ENCODE results near the gene ST8SIA6.
"Not testable (repeated sequence)": the region's sequence is repeated elsewhere in the genome, so short reads cannot be mapped to it uniquely, and the experiment has no call there.

ST8SIA6 gene

DNA sequence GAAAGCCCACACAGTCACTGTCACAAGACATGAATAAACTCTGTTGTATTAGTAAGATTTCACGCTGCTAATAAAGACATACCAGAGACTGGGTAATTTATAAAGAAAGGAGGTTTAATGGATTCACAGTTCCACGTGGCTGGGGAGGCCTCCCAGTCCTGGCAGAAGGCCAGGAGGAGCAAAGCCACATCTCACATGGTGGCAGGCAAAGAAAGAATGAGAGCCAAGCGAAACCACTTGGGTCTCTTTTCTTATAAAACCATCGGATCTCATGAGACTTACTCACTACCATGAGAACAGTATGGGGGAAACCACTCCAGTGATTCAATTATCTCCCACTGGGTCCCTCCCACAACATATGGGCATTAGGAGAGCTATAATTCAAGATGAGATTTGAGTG, 110.2 kb downstream of the ST8SIA6 start:
- TF ChIP-seq, protein P1, sequence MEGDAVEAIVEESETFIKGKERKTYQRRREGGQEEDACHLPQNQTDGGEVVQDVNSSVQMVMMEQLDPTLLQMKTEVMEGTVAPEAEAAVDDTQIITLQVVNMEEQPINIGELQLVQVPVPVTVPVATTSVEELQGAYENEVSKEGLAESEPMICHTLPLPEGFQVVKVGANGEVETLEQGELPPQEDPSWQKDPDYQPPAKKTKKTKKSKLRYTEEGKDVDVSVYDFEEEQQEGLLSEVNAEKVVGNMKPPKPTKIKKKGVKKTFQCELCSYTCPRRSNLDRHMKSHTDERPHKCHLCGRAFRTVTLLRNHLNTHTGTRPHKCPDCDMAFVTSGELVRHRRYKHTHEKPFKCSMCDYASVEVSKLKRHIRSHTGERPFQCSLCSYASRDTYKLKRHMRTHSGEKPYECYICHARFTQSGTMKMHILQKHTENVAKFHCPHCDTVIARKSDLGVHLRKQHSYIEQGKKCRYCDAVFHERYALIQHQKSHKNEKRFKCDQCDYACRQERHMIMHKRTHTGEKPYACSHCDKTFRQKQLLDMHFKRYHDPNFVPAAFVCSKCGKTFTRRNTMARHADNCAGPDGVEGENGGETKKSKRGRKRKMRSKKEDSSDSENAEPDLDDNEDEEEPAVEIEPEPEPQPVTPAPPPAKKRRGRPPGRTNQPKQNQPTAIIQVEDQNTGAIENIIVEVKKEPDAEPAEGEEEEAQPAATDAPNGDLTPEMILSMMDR (IDR thresholded peaks at IDR 0.05; ENCODE audit: low read depth, low read length, missing control alignments), result no peak
- no peak overlapping the region for H3K4me3 ChIP-seq (replicated peaks; ENCODE audit: low read depth, low read length)
- DNase-seq (ENCODE audit: extremely low read depth, low read depth), result no peak

- H3K4me3 ChIP-seq (replicated peaks; ENCODE audit: low read depth, low read length), result no peak overlapping the region
- DNase-seq (ENCODE audit: extremely low read depth, low read depth), result no peak
- TF ChIP-seq, protein P1 (IDR thresholded peaks at IDR 0.05; ENCODE audit: low read depth, low read length, missing control alignments), result no peak
Observed at GRCh38 chr10:17343118-17343517, 111.3 kb downstream of the ST8SIA6 start.

GRCh38 chr10:17340144-17340829, 114.1 kb downstream of the ST8SIA6 start:
- DNase-seq (ENCODE audit: extremely low read depth, low read depth), result no peak
- no peak overlapping the region for H3K4me3 ChIP-seq (replicated peaks; ENCODE audit: low read depth, low read length)
- TF ChIP-seq, protein P1 (IDR thresholded peaks at IDR 0.05; ENCODE audit: low read depth, low read length, missing control alignments), result no peak

GRCh38 chr10:17335065-17335464, 119.3 kb downstream of the ST8SIA6 start:
- H3K4me3 ChIP-seq (replicated peaks; ENCODE audit: low read depth, low read length), result no peak overlapping the region
- DNase-seq (ENCODE audit: extremely low read depth, low read depth), result no peak
- TF ChIP-seq, protein P1 (IDR thresholded peaks at IDR 0.05; ENCODE audit: low read depth, low read length, missing control alignments), result no peak

GRCh38 chr10:17330501-17330900, 123.9 kb downstream of the ST8SIA6 start:
- no peak for DNase-seq (ENCODE audit: extremely low read depth, low read depth)

GRCh38 chr10:17326377-17326776, 128.0 kb downstream of the ST8SIA6 start:
- TF ChIP-seq, protein P1 (IDR thresholded peaks at IDR 0.05; ENCODE audit: low read depth, low read length, missing control alignments), result no peak
- DNase-seq (ENCODE audit: extremely low read depth, low read depth), result no peak
- H3K4me3 ChIP-seq (replicated peaks; ENCODE audit: low read depth, low read length), result no peak overlapping the region

More at GRCh38 chr10:17330501-17330900, 123.9 kb downstream of the ST8SIA6 start:
- no peak overlapping the region for H3K4me3 ChIP-seq (replicated peaks; ENCODE audit: low read depth, low read length)
- TF ChIP-seq, protein P1 (IDR thresholded peaks at IDR 0.05; ENCODE audit: low read depth, low read length, missing control alignments), result no peak

GRCh38 chr10:17321957-17322356, 132.4 kb downstream of the ST8SIA6 start:
- DNase-seq (ENCODE audit: extremely low read depth, low read depth), result not testable (repeated sequence)

More at GRCh38 chr10:17321957-17322356, 132.4 kb downstream of the ST8SIA6 start:
- H3K4me3 ChIP-seq (replicated peaks; ENCODE audit: low read depth, low read length), result not testable (repeated sequence)
